HUES48 (cell line): ENCODE measurements around the gene GFM1.

Experiments used
- H3K27ac ChIP-seq: one replicate; pipeline ENCODE4 v1.7.0; 2013; ENCODE audit warnings: low read depth, low read length, inconsistent platforms
- H3K27me3 ChIP-seq: 2 replicates; pipeline ENCODE4 v1.6.1; 2013; ENCODE audit warnings: mild to moderate bottlenecking, low read length; ENCODE audit not compliant: control insufficient read depth, insufficient read depth
- H3K36me3 ChIP-seq: 2 replicates; pipeline ENCODE4 v1.6.1; 2013; ENCODE audit warnings: low read length; ENCODE audit not compliant: control insufficient read depth, insufficient read depth
- H3K4me1 ChIP-seq: 2 replicates; pipeline ENCODE4 v1.6.1; 2013; ENCODE audit warnings: mild to moderate bottlenecking, low read length; ENCODE audit not compliant: control insufficient read depth, insufficient read depth
- H3K4me3 ChIP-seq: 2 replicates; pipeline ENCODE4 v1.5.1; 2013; ENCODE audit warnings: mild to moderate bottlenecking, low read depth, low read length
- H3K9ac ChIP-seq: 2 replicates; pipeline ENCODE4 v1.6.1; 2013; ENCODE audit warnings: mild to moderate bottlenecking, low read depth, low read length, moderate library complexity
- H3K9me3 ChIP-seq: 2 replicates; pipeline ENCODE4 v1.6.1; 2013; ENCODE audit warnings: low read length; ENCODE audit not compliant: control insufficient read depth, insufficient read depth

GFM1 gene

DNA sequence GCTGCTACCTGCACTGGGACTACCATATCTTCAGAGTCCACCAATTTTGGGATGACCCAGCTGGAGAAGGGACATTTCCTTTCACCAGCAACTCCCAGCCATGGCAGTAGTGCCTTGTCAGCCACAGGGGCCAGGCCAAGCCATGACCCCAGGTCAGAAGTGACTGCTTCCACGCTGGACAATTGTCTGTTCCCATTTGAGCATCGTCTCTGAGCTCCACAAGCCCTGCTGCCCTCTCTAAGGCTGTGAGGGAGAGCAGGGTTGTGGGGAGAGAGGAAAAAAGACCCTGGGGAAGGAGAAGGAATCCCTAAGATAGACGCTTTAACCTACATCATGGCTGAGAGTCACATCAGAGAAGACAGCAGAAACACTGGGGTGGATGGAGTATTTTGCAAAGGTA, 95.3 kb downstream of the GFM1 start:
- H3K36me3 ChIP-seq: no peaks in the 10 kb centered on the region
- H3K4me3 ChIP-seq: no peak overlapping the region
- H3K27ac ChIP-seq: no peak overlapping the region
- no peaks in the 10 kb centered on the region for H3K27me3 ChIP-seq
- H3K9me3 ChIP-seq: no peaks in the 10 kb centered on the region
- no peaks in the 10 kb centered on the region for H3K4me1 ChIP-seq
- H3K9ac ChIP-seq: no peak overlapping the region
